IPS-NIHi11 (cell line): ENCODE results near the gene WSB1.

Experiments used
- DNase-seq: peaks from one replicate; pipeline ENCODE4 v3.0.0; 2012; ENCODE audit warnings: mixed read lengths, low spot score

WSB1 gene

GRCh38 chr17:27357236-27357635, 63.3 kb downstream of the WSB1 start:
- no peak for DNase-seq

GRCh38 chr17:27360507-27360906, 66.6 kb downstream of the WSB1 start:
- no peak for DNase-seq

- DNase-seq = no peak
These were observed 67.8 kb downstream of the WSB1 start for GRCh38 chr17:27361695-27362094.

- DNase-seq = no peak
These were observed 68.6 kb downstream of the WSB1 start for GRCh38 chr17:27362503-27362902.

DNA sequence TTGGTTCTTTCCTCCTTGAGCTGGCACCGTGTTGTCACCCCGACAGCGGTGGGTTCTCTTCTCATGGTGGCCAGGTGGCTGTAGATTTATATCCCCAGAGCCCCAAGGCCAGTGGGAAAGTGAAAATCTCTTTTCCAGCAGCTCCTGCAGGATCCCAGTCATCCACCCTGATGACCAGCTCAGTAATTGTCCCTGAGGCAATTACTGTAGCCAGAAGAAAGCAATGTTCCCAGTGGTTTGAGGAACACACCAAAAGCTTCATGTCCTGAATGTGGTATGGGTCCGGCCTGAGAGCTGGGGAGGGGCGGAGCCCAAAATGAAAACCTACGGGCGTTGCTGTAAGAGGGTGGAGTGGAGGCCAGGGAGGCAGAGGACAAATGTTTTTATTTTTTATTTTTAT, 69.0 kb downstream of the WSB1 start:
- DNase-seq = no peak

- no peak for DNase-seq
These were observed 69.4 kb downstream of the WSB1 start for GRCh38 chr17:27363326-27363725.
